CD4-positive, alpha-beta T cell treated with Interleukin-15 for 1 hour (primary cell): ENCODE results near the gene TPPP2.
A peak's percentile ranks its signal among the peaks of the same experiment; 100 is the strongest.

Source experiments
- DNase-seq: peaks from one replicate; pipeline ENCODE4 v3.0.0-alpha.2; 2020

Gene TPPP2

GRCh38 chr14:21059842-21060613, 30.0 kb downstream of the TPPP2 start:
- no peak for DNase-seq

GRCh38 chr14:21060614-21061346, 30.8 kb downstream of the TPPP2 start:
- no peak for DNase-seq

- no peak for DNase-seq
These were observed 31.3 kb downstream of the TPPP2 start for GRCh38 chr14:21061347-21061668.

GRCh38 chr14:21063479-21063878, 33.5 kb downstream of the TPPP2 start:
- no peak for DNase-seq

- DNase-seq, result no peak
These were observed 37.0 kb downstream of the TPPP2 start for GRCh38 chr14:21066882-21067502.

- DNase-seq, result peak; percentile 67
These were observed 38.7 kb downstream of the TPPP2 start for GRCh38 chr14:21068521-21069387.

GRCh38 chr14:21069388-21070082, 39.5 kb downstream of the TPPP2 start:
- DNase-seq, result no peak

GRCh38 chr14:21070083-21070609, 40.1 kb downstream of the TPPP2 start, which contains the start of gene ARHGEF40:
Gene ARHGEF40 (plus strand): TSS chr14:21070304. CDS start chr14:21070397, 93 bp downstream.
- DNase-seq, result no peak

- DNase-seq, result peak; percentile 49
These were observed 40.7 kb downstream of the TPPP2 start for GRCh38 chr14:21070610-21071224.

GRCh38 chr14:21071225-21072030, 41.4 kb downstream of the TPPP2 start:
- DNase-seq, result peak; percentile 81

- peak; percentile 25 for DNase-seq
These were observed 42.0 kb downstream of the TPPP2 start for GRCh38 chr14:21072031-21072473.

GRCh38 chr14:21072781-21073339, 42.8 kb downstream of the TPPP2 start:
- DNase-seq, result no peak

GRCh38 chr14:21073921-21074320, 43.9 kb downstream of the TPPP2 start:
- DNase-seq, result no peak

- no peak for DNase-seq
These were observed 44.6 kb downstream of the TPPP2 start for GRCh38 chr14:21074398-21075272.

GRCh38 chr14:21075719-21076437, 45.9 kb downstream of the TPPP2 start:
- no peak for DNase-seq

- no peak for DNase-seq
These were observed 47.7 kb downstream of the TPPP2 start for GRCh38 chr14:21077672-21078071.

GRCh38 chr14:21078287-21078686, 48.3 kb downstream of the TPPP2 start:
- no peak for DNase-seq

- no peak for DNase-seq
These were observed 48.7 kb downstream of the TPPP2 start for GRCh38 chr14:21078726-21079125.
